Tibial nerve (tissue), 4 donors: ENCODE measurements around the gene TFAP2E. TPM values are rescaled to one million over a fixed set of nuclear protein-coding genes. Genes with fewer than 3 reads are reported as not detected.

Experiments
- DNase-seq, 2 donors: peaks; one replicate each; pipeline ENCODE4 v3.0.0-alpha.2; 2019; ENCODE audit warnings: low spot score in 2 of 2
- H3K27ac ChIP-seq, 4 donors: fragments of 200-600 bp; sonication (generic) in 3 of 4; one replicate each; pipeline ENCODE4 v1.5.1; 2017 to 2019; ENCODE audit warnings: mild to moderate bottlenecking in 1 of 4
- H3K27me3 ChIP-seq, 2 donors: fragments of 200-600 bp; sonication (generic) in 1 of 2; one replicate each; pipeline versions ENCODE4 v1.5.1 to v1.6.0; 2017 to 2019
- H3K36me3 ChIP-seq, 3 donors: fragments of 200-600 bp; sonication (generic); one replicate each; pipeline ENCODE4 v1.5.1; 2018 to 2019
- H3K4me1 ChIP-seq, 4 donors: fragments of 200-600 bp; sonication (generic) in 3 of 4; one replicate each; pipeline ENCODE4 v1.5.1; 2017 to 2019
- H3K4me3 ChIP-seq, 4 donors: fragments of 200-600 bp; sonication (generic) in 3 of 4; one replicate each; pipeline ENCODE4 v1.5.1; 2017 to 2019; ENCODE audit warnings: mild to moderate bottlenecking in 1 of 4, moderate library complexity in 1 of 4
- H3K9me3 ChIP-seq, 4 donors: fragments of 200-600 bp; sonication (generic) in 3 of 4; one replicate each; pipeline ENCODE4 v1.5.1; 2017 to 2019
- CTCF ChIP-seq, 5 experiments: fragments of 200-600 bp in 3 of 5; fragments of 450-650 bp in 2 of 5; sonication (generic) in 3 of 5; IDR thresholded peaks; one replicate each; pipeline ENCODE4 v1.5.1; 2016 to 2019; ENCODE audit warnings: antibody characterized with exemption in 5 of 5, mild to moderate bottlenecking in 3 of 5, moderate library complexity in 2 of 5
- EP300 ChIP-seq, 2 donors: sonication (generic); formaldehyde crosslinking; IDR thresholded peaks; one replicate each; pipeline ENCODE4 v1.6.1; 2017; ENCODE audit warnings: antibody characterized with exemption in 2 of 2, mild to moderate bottlenecking in 1 of 2
- POLR2A ChIP-seq, 2 donors: fragments of 450-650 bp; IDR thresholded peaks; one replicate each; pipeline ENCODE4 v1.6.1; 2017; ENCODE audit warnings: antibody characterized with exemption in 2 of 2, mild to moderate bottlenecking in 2 of 2, moderate library complexity in 2 of 2
- WGBS, 2 donors: methylation state at CpG; one replicate each; pipeline ENCODE4 v1.1.5; 2018; 5-methylcytosine and 5-hydroxymethylcytosine counted together
- total RNA-seq, 4 donors: library from RNA; depleted of rRNA; stranded (reverse); fragments of >200 nt; gene quantifications; one replicate each; pipeline ENCODE4 v1.1.0, GENCODE V29; 2016

TFAP2E gene
- total RNA-seq, 4 donors from 2014 or later, result 0.44 to 3.3 (median 1.2) TPM

DNA sequence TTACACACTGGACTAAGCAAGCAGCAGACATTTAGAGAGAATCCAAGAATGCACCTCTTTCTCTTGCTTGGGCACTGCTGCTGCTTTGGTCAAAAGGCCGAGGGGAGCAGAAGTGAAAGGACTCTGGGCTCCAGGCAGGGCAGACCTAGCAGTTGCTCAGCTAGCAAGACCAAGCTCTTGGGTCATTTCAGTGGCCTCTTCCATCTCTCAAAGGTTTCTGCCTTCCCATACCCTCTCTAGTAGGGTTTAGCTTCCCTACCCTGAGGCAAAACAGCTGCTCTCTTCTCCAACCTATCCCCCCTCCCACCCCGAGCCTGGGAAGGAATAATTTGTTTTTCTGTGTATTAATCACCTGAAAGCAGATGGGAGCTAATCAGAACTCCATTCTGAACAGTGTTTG is 25.8 kb downstream of the TFAP2E start:
- H3K27ac ChIP-seq, result no peak overlapping the region
- no peak overlapping the region for H3K4me3 ChIP-seq
- H3K27me3 ChIP-seq, result no peaks in the 10 kb centered on the region
- H3K4me1 ChIP-seq, result no peaks in the 10 kb centered on the region
- WGBS, 2 donors, result 33 to 66% methylated on average over 2 of the region's 2 CpGs
- TF ChIP-seq POLR2A (IDR thresholded peaks at IDR 0.05) (no peak), EP300 (IDR thresholded peaks at IDR 0.05) (no peak), CTCF (IDR thresholded peaks at IDR 0.05) (no peak)
- no peak for DNase-seq
- peaks cover 0 to 66% (median 0%) of the 10 kb centered on the region in 3 donors for H3K36me3 ChIP-seq
- H3K9me3 ChIP-seq, result no peaks in the 10 kb centered on the region

DNA sequence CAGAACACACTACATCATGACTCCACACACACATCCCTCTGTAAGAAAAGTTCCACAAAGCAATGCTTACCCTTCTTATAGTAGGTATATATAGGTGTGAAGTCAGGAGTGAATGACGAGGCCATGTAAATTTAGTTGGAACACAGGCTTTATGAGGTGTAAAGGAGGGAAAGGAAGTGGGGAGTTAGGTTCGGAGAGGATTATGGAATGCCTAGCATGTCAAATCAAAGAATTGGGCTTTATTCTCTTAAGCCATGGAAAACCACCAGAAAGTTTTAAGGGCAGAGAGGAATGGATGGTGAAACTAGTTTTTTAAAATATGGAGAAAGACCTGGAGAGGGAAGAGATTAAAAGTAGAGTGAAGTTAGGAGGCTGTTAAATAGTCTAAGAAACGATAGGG is 26.3 kb downstream of the TFAP2E start:
- TF ChIP-seq POLR2A (IDR thresholded peaks at IDR 0.05) (no peak), EP300 (IDR thresholded peaks at IDR 0.05) (no peak)
- H3K27me3 ChIP-seq, result no peaks in the 10 kb centered on the region
- H3K4me1 ChIP-seq, result no peaks in the 10 kb centered on the region
- no peak overlapping the region for H3K27ac ChIP-seq
- WGBS, 2 donors, result 51 to 67% methylated on average over 3 of the region's 3 CpGs
- peaks cover 0 to 66% (median 0%) of the 10 kb centered on the region in 3 donors for H3K36me3 ChIP-seq
- no peak for DNase-seq
- H3K4me3 ChIP-seq, result no peak overlapping the region
- H3K9me3 ChIP-seq, result no peaks in the 10 kb centered on the region

- WGBS, 2 donors, result 86 to 91% methylated on average over 3 of the region's 3 CpGs
- H3K9me3 ChIP-seq, result no peaks in the 10 kb centered on the region
- no peak for DNase-seq
- H3K4me3 ChIP-seq, result no peak overlapping the region
- H3K27me3 ChIP-seq, result no peaks in the 10 kb centered on the region
- H3K4me1 ChIP-seq, result no peaks in the 10 kb centered on the region
- H3K36me3 ChIP-seq, result peaks cover 0 to 70% (median 0%) of the 10 kb centered on the region in 3 donors
- TF ChIP-seq POLR2A (IDR thresholded peaks at IDR 0.05) (no peak), EP300 (IDR thresholded peaks at IDR 0.05) (no peak), CTCF (IDR thresholded peaks at IDR 0.05) (no peak)
- H3K27ac ChIP-seq, result no peak overlapping the region
These were observed 27.5 kb downstream of the TFAP2E start for GRCh38 chr1:35600593-35600992.

GRCh38 chr1:35603468-35603867 is 30.4 kb downstream of the TFAP2E start:
- H3K36me3 ChIP-seq, result peaks cover 0 to 88% (median 0%) of the 10 kb centered on the region in 3 donors
- H3K27me3 ChIP-seq, result no peaks in the 10 kb centered on the region
- no peak overlapping the region for H3K4me3 ChIP-seq
- no peaks in the 10 kb centered on the region for H3K9me3 ChIP-seq
- no peak for TF ChIP-seq CTCF (IDR thresholded peaks at IDR 0.05)
- no peak for TF ChIP-seq EP300 (IDR thresholded peaks at IDR 0.05)
- TF ChIP-seq POLR2A (IDR thresholded peaks at IDR 0.05), result no peak
- DNase-seq, result no peak
- 42 to 45% methylated on average over 3 of the region's 3 CpGs for WGBS, 2 donors
- H3K4me1 ChIP-seq, result no peaks in the 10 kb centered on the region
- H3K27ac ChIP-seq, result no peak overlapping the region

GRCh38 chr1:35603941-35604340 is 30.8 kb downstream of the TFAP2E start:
- no peaks in the 10 kb centered on the region for H3K4me1 ChIP-seq
- no peaks in the 10 kb centered on the region for H3K27me3 ChIP-seq
- H3K4me3 ChIP-seq, result no peak overlapping the region
- no peak for DNase-seq
- H3K36me3 ChIP-seq, result peaks cover 0 to 93% (median 0%) of the 10 kb centered on the region in 3 donors
- H3K27ac ChIP-seq, result no peak overlapping the region
- TF ChIP-seq EP300 (IDR thresholded peaks at IDR 0.05) (no peak), CTCF (IDR thresholded peaks at IDR 0.05) (no peak), POLR2A (IDR thresholded peaks at IDR 0.05) (no peak)
- H3K9me3 ChIP-seq, result no peaks in the 10 kb centered on the region
- 73 to 76% methylated on average over 4 of the region's 4 CpGs for WGBS, 2 donors
